DMS 273 treated with DMSO at 0.1 percent for 48 hours (cell line): ENCODE measurements around the gene SPNS3.

Experiments used
- DNase-seq: peaks from one replicate; lab custom pipeline; 2025; lab: John Stamatoyannopoulos, UW

The SPNS3 gene

DNA sequence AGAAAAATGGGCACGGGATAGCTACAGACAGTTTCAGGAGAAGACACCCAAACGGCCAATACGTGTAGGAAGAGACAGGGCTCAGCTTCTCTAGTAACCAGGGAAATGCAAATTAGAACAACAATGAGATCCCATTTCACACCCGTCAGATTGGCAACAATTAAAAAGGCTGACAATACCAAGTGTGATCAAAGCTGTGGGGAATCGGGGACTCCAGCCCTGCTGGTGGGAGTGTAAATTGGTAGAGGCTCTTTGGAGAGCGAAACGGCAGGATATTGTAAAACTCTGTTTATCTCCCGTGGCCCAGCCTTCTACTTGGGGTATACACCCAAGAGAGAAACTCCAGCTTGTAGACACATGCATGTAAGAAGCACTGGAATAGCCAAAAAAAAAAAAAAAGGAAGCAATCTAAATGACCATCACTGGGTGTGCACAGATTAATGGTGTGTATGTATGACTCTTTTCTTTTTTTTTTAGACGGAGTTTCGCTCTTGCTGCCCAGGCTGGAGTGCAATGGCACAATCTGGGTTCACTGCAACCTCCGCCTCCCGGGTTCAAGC, 93.9 kb downstream of the SPNS3 start:
- no peak for DNase-seq

DNA sequence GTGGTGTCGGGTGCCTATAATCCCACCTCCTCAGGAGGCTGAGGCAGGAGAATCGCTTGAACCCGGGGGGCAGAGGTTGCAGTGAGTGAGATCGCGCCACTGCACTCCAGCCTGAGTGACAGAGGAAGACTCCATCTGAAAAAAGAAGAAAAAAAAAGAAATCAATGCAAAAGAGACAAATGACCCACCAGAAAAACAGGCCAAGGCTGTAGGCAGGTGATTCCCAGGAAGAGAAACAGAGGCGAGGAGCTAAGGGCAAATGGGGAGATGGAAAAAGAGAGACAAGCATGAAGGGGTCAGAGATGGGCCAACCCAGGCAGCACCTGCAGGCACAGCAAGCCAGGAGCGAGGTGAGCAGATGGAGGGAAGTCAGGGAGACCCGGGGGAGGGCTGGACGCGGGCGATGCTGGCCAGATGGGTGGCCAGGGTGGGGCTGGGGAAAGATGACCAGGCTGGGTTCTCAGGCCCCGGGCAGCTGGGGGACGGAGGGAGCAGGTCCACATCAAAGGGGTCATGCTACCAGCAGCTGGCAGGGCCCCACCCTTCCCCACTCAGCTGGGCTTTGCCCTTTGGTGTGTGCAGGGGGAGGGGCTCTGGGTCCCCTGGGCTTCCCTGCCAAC, 95.9 kb downstream of the SPNS3 start:
- no peak for DNase-seq

DNA sequence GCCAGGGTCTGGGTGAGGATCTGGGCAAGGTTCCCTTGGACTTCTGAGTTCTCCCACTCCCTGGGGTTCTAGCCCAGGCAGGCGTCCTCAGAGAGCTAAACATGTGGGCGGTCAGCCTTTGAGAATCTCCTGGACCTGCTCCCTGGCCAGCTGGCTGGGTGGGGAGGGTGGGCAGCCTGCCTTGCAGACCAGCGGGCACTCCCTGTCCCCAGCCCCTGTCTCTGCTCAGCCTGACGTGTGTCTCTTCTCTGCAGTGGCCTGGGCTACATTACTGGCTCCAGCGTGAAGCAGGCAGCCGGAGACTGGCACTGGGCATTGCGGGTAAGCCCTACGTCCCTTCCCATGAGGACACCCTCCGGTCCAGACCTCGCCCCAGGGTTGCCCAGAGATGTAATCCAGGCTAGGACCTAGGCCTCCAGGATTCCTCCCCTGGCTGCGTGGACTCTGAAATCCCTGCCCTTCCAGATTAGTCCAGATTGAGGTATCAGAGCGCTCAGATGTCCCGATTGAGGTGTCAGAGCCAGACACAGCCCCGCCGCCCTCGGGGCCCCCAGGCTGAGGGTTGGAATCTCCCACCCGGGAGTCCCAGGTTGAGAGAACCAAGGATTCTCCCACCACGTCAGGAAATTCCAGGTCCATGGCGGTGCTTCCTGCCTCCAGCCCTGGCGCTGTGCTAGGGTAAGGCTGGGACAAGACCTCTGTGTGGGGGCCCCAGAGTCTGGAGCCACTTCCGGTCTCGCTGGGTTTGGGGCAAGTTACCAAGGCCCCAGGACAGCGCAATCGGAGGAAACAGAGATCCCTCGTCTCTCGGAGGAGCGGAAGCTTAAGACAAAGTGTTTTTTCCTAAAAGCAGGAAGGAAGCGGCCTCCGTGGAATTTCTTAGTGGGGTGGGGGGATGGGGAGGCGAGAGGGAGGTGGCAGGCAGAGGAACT, 97.3 kb downstream of the SPNS3 start:
- DNase-seq: no peak

DNA sequence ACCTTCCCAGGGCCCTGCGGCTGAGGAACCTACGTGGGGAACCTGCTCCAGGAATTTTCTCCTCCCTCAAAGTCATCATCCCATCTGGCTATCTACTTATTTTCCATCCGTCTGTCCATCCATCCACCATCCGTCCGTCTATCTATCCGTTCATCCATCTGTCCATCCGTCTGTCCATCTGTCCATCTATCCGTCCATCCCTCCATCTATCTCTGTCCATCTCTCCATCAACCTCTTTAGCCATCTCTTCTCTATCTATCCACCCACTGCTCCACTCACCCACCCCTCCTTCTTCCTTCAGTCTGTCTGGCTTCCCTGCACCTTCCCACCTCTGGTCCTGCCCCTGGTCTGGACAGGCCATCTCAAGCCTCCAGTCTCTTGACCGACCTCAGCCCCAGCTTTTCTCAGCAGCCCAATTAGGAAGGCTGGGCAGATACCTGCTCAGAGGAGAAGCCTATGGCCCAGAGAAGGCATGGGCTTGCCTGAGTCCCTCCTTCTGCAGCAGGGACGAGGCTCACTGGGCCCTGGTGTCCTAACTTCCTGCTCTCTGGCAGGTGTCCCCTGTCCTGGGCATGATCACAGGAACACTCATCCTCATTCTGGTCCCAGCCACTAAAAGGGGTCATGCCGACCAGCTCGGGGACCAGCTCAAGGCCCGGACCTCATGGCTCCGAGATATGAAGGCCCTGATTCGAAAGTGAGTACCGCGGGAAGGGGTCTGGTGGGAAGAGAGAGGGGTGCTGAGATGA, 98.4 kb downstream of the SPNS3 start:
- DNase-seq: no peak

DNA sequence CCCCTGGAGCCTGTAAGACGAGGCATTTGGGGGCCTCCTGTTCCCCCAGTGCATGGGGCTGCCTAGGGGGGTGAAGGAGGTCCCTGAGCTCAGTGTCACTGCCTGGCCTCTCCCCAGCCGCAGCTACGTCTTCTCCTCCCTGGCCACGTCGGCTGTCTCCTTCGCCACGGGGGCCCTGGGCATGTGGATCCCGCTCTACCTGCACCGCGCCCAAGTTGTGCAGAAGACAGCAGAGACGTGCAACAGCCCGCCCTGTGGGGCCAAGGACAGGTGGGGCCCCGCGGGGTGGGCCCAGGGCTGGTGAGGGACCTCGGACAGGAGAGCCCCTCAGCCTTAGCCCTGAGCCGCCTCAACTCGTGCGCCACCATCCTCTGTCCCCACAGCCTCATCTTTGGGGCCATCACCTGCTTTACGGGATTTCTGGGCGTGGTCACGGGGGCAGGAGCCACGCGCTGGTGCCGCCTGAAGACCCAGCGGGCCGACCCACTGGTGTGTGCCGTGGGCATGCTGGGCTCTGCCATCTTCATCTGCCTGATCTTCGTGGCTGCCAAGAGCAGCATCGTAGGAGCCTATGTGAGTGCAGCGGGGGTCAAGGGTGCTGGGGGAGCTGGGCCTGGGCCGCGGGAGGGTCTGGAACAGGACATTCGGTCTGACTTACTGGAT, 99.3 kb downstream of the SPNS3 start:
- no peak for DNase-seq

DNA sequence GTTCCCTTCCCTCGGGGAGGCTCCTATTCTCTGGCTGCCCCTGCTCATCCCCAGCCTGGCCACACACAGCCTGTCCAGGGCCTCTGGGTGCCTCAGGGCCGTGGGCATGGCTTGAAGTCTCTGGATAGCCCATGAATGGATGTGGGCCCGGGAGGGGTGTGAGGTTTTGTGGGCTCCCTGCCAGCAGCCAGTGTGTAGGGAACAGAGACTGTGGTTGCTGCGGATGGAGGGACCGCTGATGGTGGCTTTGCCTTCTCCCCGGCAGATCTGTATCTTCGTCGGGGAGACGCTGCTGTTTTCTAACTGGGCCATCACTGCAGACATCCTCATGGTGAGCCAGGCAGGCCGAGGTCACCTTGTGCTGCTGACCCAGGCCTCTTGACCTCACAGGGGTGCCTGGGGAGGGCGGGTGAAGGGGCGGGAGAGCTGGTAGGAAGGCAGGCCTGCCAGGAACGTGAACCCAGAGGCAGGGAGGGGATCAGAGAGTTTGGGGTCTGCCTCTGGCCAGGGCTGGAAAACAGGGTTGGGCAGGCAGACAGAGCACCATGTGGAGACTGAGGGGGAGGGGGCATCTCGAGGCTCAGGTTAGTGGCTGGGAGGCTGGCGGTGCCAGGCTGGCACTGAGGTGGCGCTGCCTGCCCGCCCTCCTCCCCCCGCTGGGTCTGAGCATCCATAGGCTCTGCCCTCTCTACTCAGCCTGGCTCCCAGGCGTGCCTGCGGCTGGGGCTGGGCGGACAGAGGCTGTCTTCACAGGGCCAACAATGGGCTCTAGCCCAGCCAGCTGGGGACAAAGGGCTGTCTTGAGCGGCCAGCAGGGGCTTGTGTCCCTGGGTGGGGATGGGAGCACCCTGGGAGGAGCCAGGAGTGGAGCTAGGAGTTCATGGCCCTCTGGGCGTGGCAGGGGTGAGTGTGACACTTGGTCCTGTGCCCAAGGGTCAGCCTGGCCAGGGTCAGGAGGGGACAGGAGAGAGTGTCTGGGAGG, 100.1 kb downstream of the SPNS3 start:
- peak; percentile 41 for DNase-seq

DNA sequence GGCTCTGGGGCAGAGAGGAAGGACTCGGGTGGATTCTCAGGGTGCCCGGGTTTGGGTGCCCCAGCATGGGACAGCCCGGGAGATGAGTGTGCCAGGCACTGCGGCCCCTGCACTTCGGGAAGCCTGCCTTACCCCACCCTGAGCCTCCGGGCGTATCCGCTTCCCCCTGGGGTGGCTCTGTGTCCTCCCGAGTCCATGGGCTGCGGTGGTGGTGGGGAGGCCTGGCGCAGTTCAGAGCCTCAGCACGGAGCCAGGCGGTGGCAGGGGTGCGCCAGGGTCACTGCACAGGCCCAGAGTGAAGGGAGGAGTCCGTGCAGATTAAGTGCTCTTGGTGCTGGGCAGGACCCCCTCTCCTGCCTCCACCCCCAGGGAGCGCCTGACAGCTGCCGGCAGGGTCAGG, 100.8 kb downstream of the SPNS3 start:
- DNase-seq: no peak

DNA sequence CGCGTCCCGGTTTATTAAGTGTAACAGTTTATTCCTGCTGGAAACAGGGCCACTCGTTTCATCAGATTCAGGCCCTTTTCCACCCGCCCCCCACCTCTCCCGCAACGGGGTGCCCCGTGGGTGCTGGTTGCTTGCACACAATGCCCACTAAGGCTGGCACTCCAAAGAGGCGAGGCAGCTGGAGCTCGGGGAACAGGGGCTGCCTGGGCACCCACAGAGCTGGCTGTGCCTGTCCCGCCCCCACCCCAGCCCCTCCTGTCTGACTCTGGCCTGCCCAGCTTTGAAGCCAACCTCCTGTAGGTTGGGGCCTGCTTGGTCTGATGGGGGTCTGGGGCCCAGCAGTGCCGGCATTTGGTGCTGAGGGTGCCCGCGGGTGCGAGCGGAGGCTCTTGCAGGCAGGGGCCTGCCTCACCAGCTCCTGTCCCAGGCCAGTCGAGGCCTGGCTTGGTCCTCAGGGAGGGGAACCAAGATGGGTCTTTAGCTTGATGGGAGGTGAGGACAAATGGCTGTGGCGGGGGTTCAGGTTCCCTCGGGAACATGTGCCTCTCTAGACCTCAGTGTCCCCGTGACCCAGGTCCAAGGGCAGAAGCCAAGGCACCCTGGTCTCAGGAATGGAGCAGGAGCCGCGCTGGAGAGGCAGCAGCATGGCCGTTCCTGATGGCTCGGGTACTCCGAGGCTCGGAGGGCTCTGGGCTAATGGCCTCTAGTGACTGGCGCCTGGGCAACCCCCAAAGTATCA, 101.4 kb downstream of the SPNS3 start:
- DNase-seq: no peak

DNA sequence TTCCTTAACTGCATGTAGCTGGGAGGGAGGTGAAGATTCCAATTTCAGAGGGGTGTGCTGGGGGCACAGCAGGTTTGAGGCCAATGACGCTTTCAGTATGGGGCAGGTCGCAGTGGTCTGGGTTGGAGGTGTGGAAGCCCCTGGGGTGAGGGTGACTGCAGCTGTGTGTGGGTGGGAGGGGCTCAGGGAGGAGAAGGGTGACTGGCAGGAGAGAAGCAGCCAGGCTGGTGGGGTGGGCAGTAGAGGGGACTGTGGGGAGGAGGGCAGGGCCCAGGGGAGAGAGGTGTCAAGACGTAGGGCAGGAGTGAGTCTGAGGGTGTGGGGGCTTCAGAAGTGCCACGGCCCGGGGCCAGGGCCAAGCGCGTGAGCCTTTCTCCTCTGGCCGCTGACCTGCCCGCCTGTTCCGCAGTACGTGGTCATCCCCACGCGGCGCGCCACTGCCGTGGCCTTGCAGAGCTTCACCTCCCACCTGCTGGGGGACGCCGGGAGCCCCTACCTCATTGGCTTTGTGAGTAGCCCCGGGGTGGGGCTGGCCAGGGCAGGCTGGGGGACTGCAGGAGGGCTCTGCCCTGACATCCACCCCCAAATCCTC, 102.0 kb downstream of the SPNS3 start:
- no peak for DNase-seq

DNA sequence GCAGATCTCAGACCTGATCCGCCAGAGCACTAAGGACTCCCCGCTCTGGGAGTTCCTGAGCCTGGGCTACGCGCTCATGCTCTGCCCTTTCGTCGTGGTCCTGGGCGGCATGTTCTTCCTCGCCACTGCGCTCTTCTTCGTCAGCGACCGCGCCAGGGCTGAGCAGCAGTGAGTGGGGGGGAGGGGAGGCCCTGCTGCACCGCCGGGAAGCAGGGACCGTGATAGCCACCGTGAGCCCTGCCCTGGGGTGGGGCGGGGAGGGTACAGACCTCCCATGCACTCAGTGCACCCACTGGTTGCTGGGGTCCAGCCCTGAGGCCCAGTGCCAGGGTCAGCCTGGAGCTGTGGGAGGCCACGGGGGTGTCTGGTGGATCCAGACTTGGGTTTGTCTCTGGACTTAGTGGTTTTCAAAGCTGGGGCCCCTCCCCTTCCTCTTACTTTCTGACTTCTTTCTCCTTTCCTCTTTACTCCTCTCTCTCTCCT, 102.6 kb downstream of the SPNS3 start:
- DNase-seq: no peak

DNA sequence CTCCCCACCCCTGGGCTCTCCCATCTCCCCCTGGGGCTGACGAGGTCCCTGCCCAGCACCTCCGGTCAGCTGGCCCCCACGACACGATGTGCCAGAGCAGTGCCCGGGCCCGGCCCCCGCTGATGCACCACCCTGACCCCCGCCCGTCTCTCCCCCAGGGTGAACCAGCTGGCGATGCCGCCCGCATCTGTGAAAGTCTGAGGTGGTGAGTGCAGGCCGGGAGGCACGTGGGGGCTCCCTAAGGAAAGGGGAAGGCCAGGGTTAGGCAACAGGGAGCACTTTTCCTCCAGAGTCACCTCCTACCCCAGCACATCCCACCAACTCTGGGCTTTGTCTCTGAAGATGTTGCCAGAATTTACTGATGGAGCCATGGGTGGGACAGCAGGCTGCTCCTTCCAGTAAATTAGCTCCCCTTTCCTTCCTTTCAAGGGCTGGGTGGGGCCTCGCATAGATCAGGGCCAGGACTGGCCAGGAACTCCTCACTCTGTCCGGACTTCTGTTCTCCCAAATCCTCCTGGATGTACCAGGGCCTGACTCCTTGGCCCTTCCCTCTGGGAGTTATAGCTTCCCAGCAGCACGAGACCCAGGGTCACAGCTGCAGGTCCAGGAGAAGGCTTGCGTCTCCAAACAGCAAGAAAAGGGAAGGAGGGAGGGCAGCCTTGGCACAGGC, 103.1 kb downstream of the SPNS3 start:
- no peak for DNase-seq
